OCI-M2 (cell line): Measurements from ENCODE around the gene TSC22D2.

Source experiments
- DNase-seq: peaks from one replicate; lab custom pipeline; 2025; ENCODE audit not compliant: unreplicated experiment; lab: John Stamatoyannopoulos, UW

TSC22D2 gene

GRCh38 chr3:150411106-150411460 lies 3.0 kb downstream of the TSC22D2 start:
- DNase-seq, result no peak

- no peak for DNase-seq
Observed at GRCh38 chr3:150411546-150411945, 3.4 kb downstream of the TSC22D2 start.

GRCh38 chr3:150411976-150412375 lies 3.9 kb downstream of the TSC22D2 start:
- no peak for DNase-seq

GRCh38 chr3:150412561-150413231 lies 4.6 kb downstream of the TSC22D2 start:
- DNase-seq, result no peak

GRCh38 chr3:150414258-150414657 lies 6.2 kb downstream of the TSC22D2 start:
- no peak for DNase-seq

- DNase-seq, result no peak
Observed at GRCh38 chr3:150414959-150415358, 6.9 kb downstream of the TSC22D2 start.

GRCh38 chr3:150419076-150419868 lies 11.2 kb downstream of the TSC22D2 start:
- no peak for DNase-seq

- no peak for DNase-seq
Observed at GRCh38 chr3:150419959-150420358, 11.9 kb downstream of the TSC22D2 start.

GRCh38 chr3:150421256-150421655 lies 13.2 kb downstream of the TSC22D2 start:
- DNase-seq, result no peak

- DNase-seq, result no peak
Observed at GRCh38 chr3:150421799-150422548, 13.9 kb downstream of the TSC22D2 start.

GRCh38 chr3:150422907-150423306 lies 14.8 kb downstream of the TSC22D2 start:
- DNase-seq, result no peak

GRCh38 chr3:150423761-150424160 lies 15.7 kb downstream of the TSC22D2 start:
- no peak for DNase-seq

- no peak for DNase-seq
Observed at GRCh38 chr3:150426292-150426691, 18.2 kb downstream of the TSC22D2 start.

GRCh38 chr3:150428562-150428961 lies 20.5 kb downstream of the TSC22D2 start:
- DNase-seq, result no peak

- DNase-seq, result no peak
Observed at GRCh38 chr3:150429767-150430671, 21.9 kb downstream of the TSC22D2 start.

GRCh38 chr3:150433347-150433746 lies 25.2 kb downstream of the TSC22D2 start:
- DNase-seq, result no peak

- no peak for DNase-seq
Observed at GRCh38 chr3:150434234-150434633, 26.1 kb downstream of the TSC22D2 start.

- DNase-seq, result no peak
Observed at GRCh38 chr3:150436161-150436560, 28.1 kb downstream of the TSC22D2 start.

- no peak for DNase-seq
Observed at GRCh38 chr3:150439657-150440056, 31.6 kb downstream of the TSC22D2 start.

- DNase-seq, result no peak
Observed at GRCh38 chr3:150443331-150443741, 35.2 kb downstream of the TSC22D2 start.

- no peak for DNase-seq
Observed at GRCh38 chr3:150444371-150444770, 36.3 kb downstream of the TSC22D2 start.
